ENCODE results near the gene KPTN.
"Not testable (repeated sequence)": the region's sequence is repeated elsewhere in the genome, so short reads cannot be mapped to it uniquely, and the experiment has no call there.

The KPTN gene

GRCh38 chr19:47487551-47488515, 3.8 kb upstream of the KPTN start:
- H3K27me3 Mint-ChIP-seq (ENCODE audit: low read depth) = peaks cover 4% of the 10 kb centered on the region
- H3K4me3 Mint-ChIP-seq = no peak overlapping the region
- H3K27ac Mint-ChIP-seq = peak overlapping the region; percentile 40 to 71 (median 59)
- no peak for TF ChIP-seq CTCF (IDR thresholded peaks at IDR 0.05; ENCODE audit: unreplicated experiment in 3 of 3)
- peaks cover 10% of the 10 kb centered on the region for H3K36me3 Mint-ChIP-seq (ENCODE audit: low read depth)
- H3K9me3 Mint-ChIP-seq = no peaks in the 10 kb centered on the region
- peaks cover 31% of the 10 kb centered on the region for H3K4me1 Mint-ChIP-seq

- Mint-ChIP-seq H3K36me3 (ENCODE audit: low read depth) (peaks cover 10% of the 10 kb centered on the region), H3K27ac (peak overlapping the region; percentile 40 to 71 (median 59)), H3K27me3 (ENCODE audit: low read depth) (peaks cover 6% of the 10 kb centered on the region), H3K9me3 (no peaks in the 10 kb centered on the region), H3K4me1 (peaks cover 31% of the 10 kb centered on the region), H3K4me3 (peak overlapping the region in 2 of 3 experiments; percentile 12 to 61)
- no peak for TF ChIP-seq CTCF (IDR thresholded peaks at IDR 0.05; ENCODE audit: unreplicated experiment in 3 of 3)
These were observed 2.9 kb upstream of the KPTN start for GRCh38 chr19:47486900-47487299.

- H3K36me3 Mint-ChIP-seq (ENCODE audit: low read depth) = peaks cover 10% of the 10 kb centered on the region
- not testable (repeated sequence) for H3K9me3 Mint-ChIP-seq
These were observed 2.2 kb upstream of the KPTN start for GRCh38 chr19:47486220-47486619.

DNA sequence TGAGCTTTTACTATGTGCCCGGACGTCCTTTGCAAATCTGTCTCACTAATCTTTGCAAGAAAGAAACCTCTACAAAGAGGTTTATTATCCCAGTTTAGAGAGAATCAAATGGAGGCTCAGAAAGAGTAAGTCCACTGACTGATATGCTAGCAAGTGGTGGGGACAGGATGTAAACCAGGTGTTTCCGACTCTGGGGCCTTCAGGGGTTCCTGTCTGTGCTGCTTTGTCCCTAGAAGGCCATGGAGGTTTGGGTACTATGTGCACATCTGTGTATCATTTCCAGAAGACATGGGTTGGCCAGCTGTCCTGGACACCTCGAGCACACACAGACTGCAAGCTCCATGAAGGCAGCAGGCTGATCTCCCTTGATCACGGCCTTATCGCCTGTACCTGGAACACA, 1.2 kb upstream of the KPTN start:
- peak overlapping the region; percentile 94 to 99 (median 98) for H3K27ac Mint-ChIP-seq

More at GRCh38 chr19:47486220-47486619, 2.2 kb upstream of the KPTN start:
- peaks cover 31% of the 10 kb centered on the region for H3K4me1 Mint-ChIP-seq
- H3K27ac Mint-ChIP-seq = peak overlapping the region in 1 of 3 experiments; percentile 98
- not testable (repeated sequence) for H3K27me3 Mint-ChIP-seq (ENCODE audit: low read depth)
- H3K4me3 Mint-ChIP-seq = peak overlapping the region; percentile 12 to 61 (median 23)

GRCh38 chr19:47483200-47483599, 819 bp downstream of the KPTN start:
- peaks cover 31% of the 10 kb centered on the region for H3K4me1 Mint-ChIP-seq
- TF ChIP-seq CTCF (IDR thresholded peaks at IDR 0.05; ENCODE audit: unreplicated experiment in 3 of 3) = no peak
- no peaks in the 10 kb centered on the region for H3K36me3 Mint-ChIP-seq (ENCODE audit: low read depth)
- no peaks in the 10 kb centered on the region for H3K9me3 Mint-ChIP-seq
- H3K27ac Mint-ChIP-seq = peak overlapping the region in 1 of 3 experiments; percentile 98
- H3K27me3 Mint-ChIP-seq (ENCODE audit: low read depth) = peaks cover 29% of the 10 kb centered on the region
- peak overlapping the region; percentile 92 to 99 (median 96) for H3K4me3 Mint-ChIP-seq

More for the DNA sequence above, 1.2 kb upstream of the KPTN start:
- no peaks in the 10 kb centered on the region for H3K9me3 Mint-ChIP-seq
- H3K4me3 Mint-ChIP-seq = peak overlapping the region; percentile 92 to 99 (median 96)
- peaks cover 17% of the 10 kb centered on the region for H3K27me3 Mint-ChIP-seq (ENCODE audit: low read depth)
- H3K36me3 Mint-ChIP-seq (ENCODE audit: low read depth) = peaks cover 8% of the 10 kb centered on the region
- TF ChIP-seq CTCF (IDR thresholded peaks at IDR 0.05; ENCODE audit: unreplicated experiment in 3 of 3) = no peak
- H3K4me1 Mint-ChIP-seq = peaks cover 31% of the 10 kb centered on the region

- Mint-ChIP-seq H3K36me3 (ENCODE audit: low read depth) (no peaks in the 10 kb centered on the region), H3K4me3 (peak overlapping the region in 2 of 3 experiments; percentile 30 to 66), H3K27ac (no peak overlapping the region), H3K9me3 (no peaks in the 10 kb centered on the region), H3K4me1 (peaks cover 22% of the 10 kb centered on the region), H3K27me3 (ENCODE audit: low read depth) (peaks cover 33% of the 10 kb centered on the region)
- no peak for TF ChIP-seq CTCF (IDR thresholded peaks at IDR 0.05; ENCODE audit: unreplicated experiment in 3 of 3)
These were observed 2.5 kb downstream of the KPTN start for GRCh38 chr19:47481460-47482052.

All from nephron (organoid).